Activated CD4-positive, CD25-positive, alpha-beta regulatory T cell treated with anti-CD3 and anti-CD28 coated beads, Interleukin-2, amount 50 U/mL, for 24 hours (primary cell): ENCODE data around the gene MAS1L.
"Not testable (repeated sequence)": the region's sequence is repeated elsewhere in the genome, so short reads cannot be mapped to it uniquely, and the experiment has no call there.

ENCODE experiments used
- ATAC-seq, 2 donors: fragments of 150-1000 bp; cut with Tn5 transposase; one replicate each; pipeline ENCODE4 v1.10.0; 2021; ENCODE audit warnings: mild to moderate bottlenecking in 1 of 2, moderate library complexity in 1 of 2

The MAS1L gene

GRCh38 chr6:29477923-29478450, 9.8 kb downstream of the MAS1L start:
- ATAC-seq = no peak

DNA sequence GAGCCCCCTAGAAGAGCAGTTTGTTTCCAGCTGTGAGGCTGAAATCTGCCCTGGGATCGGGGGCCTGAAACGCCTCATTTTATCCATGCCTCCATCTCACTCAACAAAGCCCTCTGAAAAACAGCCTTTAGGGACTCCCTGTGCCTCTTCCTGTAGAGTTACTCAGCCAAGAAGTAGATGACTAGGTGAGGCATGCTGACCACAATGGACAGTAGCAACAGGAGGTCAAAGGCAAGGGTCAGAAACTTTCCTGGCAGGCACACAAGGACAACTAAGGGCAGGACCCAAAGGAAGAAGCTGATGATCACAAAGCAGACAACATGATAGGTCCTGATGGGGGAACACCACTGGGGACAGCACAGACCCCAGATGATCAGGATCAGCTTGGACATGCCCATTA, 12.8 kb downstream of the MAS1L start:
- no peak for ATAC-seq

DNA sequence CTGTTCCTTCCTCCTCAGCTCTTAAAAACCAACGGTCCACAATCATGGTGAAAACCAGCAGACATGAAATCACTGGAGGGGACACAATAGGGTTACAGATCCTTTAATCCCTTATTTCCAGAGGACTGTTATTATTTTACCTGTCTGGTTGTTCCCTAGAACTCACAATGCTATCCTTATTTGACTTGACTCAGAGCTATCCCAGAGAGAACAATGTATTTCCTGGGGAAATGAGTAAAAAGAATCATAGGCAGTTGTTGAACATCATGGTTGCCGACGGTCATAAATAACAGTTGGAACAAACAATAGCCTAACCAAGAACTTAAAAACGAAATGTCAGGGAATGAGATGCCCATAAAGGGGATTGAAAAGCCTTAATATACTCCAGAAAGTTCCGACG, 21.5 kb downstream of the MAS1L start:
- no peak for ATAC-seq

DNA sequence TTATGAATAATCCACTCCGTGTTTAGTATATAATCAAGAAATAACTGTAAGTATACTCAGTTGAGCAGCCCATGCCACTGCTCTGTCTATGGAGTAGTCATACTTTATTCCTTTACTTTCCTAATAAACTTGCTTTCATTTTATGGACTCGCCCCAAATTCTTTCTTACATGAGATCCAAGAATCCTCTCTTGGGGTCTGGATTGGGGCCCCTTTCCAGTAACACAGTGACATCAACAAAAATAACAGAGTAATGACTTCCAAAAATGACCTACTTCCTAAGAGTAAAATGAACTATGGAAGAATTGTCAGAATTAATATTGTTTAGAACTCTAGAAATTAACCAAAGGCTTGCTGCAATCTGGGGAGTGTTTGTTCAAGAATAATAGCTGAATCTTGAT, 22.0 kb downstream of the MAS1L start:
- ATAC-seq = no peak

- no peak for ATAC-seq
These were observed 22.5 kb downstream of the MAS1L start for GRCh38 chr6:29465279-29465678.

DNA sequence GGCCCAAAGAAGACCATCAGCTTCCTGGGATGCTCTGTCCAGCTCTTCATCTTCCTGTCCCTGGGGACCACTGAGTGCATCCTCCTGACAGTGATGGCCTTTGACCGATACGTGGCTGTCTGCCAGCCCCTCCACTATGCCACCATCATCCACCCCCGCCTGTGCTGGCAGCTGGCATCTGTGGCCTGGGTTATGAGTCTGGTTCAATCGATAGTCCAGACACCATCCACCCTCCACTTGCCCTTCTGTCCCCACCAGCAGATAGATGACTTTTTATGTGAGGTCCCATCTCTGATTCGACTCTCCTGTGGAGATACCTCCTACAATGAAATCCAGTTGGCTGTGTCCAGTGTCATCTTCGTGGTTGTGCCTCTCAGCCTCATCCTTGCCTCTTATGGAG, 25.7 kb downstream of the MAS1L start:
- no peak for ATAC-seq

DNA sequence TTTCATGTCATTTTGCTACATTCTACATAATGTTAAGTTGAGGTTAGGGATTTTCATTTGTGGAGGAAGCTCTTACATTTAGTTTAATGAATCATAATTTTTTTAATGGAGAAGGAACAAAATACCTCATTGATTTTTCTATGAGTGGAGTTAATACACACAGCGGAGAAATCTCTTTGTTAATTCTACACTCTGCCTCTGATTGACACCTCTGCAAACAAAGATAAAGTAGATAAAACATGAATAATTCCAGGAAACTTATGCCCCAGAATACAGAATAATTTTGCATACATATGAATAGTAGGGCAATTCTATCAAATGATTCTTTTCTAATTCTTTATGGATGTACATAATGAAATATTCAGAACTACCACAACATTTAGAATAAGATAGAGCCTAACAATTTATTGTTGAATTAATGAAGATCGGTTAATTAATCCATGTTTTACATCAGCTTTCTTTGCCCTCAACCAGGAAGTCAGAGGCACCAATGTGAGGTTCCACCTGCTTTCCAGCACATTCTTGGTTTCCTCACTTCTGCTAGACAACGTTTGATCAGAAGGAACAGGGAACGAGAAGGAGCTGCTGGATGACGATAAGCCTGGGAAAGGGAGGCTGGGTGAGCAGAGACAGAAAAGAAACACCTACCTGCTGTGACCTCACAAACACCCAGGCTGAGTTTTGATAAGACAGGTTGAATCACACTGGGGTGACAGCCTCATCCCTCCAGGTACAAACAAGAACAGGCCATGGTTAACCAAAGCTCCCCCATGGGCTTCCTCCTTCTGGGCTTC, 26.5 kb downstream of the MAS1L start:
- ATAC-seq = no peak

- ATAC-seq = no peak
These were observed 30.8 kb downstream of the MAS1L start, which contains the start of the genes OR11A1 and OR2H1 for GRCh38 chr6:29456971-29457370. TSS of gene OR11A1 (minus strand) at chr6:29457071. CDS start at chr6:29427641, 29,430 bp downstream. TSS of gene OR2H1 (plus strand) at chr6:29457155. CDS start at chr6:29461770, 4,615 bp downstream.

DNA sequence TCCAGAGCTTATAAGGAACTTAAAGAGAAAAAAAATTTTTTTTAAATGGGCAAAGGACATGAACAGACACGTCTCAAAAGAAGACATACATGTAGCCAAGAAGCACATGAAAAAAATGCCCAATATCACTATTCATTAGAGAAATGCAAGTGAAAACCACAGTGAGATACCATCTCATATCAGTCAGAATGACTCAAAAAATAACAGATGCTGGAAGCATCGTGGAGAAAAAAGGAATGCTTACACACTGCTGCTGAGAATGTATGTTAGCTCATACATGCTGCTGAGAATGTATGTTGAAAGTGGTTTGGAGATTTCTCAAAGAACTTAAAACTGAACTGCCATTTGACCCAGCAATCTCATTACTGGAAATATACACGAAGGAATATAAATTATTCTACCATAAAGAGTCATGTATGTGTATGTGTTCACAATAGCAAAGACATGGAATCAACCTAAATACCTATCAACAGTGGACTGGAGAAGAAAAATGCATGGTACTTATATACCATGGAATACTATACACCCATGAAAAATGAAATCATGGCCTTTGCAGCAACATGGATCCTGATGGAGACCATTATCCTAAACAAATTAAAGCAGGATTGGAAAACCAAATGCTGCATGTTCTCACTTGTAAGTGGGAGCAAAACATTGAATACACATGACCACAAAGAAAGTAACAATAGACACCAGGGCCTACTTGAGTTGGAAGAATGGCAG, 36.1 kb downstream of the MAS1L start:
- ATAC-seq = no peak

DNA sequence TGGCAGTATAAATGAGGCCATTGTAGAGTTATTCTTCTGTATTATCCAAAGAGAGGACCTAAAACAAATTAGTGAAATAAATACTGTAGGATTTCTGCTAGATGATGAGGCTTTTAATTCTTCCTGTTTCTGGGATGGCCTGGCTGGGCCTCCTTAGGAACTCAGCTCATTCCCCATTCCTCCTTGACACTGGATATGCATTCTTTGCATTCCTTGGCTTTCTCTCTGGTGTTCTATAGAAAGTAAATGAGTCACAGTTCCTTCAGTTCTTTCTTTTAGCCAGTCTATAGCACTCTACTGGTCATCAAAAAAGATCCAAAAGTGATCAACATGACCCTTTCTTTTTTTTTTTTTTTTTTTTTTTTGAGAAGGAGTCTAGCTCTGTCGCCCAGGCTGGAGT, 40.1 kb downstream of the MAS1L start:
- ATAC-seq = no peak

- ATAC-seq = not testable (repeated sequence)
These were observed 43.7 kb downstream of the MAS1L start for GRCh38 chr6:29444031-29444430.

- ATAC-seq = no peak
These were observed 45.0 kb downstream of the MAS1L start for GRCh38 chr6:29442719-29443118.

- no peak for ATAC-seq
These were observed 48.8 kb downstream of the MAS1L start, which contains the start of gene OR10C1 for GRCh38 chr6:29439006-29439405. TSS of gene OR10C1 (plus strand) at chr6:29439306. CDS start at chr6:29440016, 710 bp downstream.

DNA sequence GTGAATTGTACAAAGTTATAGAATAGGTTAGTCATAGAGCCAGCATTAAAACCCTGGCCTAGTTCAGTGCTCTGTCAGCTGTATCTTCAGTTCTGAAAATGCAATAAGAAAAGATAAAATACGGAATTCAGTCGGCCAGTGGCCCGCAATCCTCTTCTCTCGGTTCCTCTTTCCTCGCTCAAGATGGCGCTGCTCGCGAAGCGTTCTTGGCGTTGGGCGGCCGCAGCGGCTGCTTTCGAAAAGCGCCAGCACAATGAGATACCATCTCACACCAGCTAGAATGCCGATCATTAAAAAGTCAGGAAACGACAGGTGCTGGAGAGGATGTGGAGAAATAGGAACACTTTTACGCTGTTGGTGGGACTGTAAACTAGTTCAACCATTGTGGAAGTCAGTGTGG, 51.0 kb downstream of the MAS1L start:
- not testable (repeated sequence) for ATAC-seq
